ENCODE measurements around the gene PMPCB.
"Not testable (repeated sequence)": the region's sequence is repeated elsewhere in the genome, so short reads cannot be mapped to it uniquely, and the experiment has no call there.

The PMPCB gene, protein sequence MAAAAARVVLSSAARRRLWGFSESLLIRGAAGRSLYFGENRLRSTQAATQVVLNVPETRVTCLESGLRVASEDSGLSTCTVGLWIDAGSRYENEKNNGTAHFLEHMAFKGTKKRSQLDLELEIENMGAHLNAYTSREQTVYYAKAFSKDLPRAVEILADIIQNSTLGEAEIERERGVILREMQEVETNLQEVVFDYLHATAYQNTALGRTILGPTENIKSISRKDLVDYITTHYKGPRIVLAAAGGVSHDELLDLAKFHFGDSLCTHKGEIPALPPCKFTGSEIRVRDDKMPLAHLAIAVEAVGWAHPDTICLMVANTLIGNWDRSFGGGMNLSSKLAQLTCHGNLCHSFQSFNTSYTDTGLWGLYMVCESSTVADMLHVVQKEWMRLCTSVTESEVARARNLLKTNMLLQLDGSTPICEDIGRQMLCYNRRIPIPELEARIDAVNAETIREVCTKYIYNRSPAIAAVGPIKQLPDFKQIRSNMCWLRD

DNA sequence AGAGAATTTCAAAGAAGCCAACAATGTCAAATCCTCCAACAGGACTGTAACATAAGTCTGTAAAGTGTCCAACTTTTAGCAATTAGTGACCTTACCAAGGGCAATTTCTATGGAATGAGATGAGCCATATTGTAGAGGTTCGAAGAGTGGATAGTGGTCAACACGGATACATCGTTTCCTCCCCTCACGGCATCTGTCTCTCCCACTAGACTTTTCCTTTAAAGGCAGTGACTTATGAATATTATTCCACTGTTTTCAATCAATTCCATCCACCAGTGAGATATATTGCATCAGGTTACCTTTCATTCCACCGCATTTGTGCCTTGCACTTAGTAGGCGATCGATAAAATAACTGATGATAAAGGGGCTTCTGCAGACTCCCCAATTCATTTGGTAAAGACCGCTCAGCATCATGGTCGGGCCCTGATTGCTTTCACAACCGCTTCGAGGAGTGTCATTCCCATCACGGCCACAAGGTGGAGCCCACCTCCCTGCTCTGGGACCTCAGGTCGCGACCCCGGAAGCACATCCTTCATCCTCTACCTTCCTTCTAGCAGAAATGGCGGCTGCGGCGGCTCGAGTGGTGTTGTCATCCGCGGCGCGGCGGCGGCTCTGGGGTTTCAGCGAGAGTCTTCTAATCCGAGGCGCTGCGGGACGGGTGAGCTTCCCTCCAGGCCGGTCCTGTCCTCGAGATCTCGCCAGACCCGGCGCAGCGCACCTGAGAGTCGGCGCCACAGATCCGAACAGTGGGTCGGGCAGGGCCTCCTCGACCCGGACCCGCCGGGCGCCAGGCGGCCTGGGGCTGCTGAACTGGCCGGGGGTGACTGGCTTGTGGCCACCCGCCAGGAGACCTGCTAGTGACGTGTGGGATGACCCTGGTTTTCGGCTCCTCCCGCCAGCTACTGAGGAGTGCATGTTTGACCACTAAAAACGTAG lies at the start of gene PMPCB:
PMPCB (plus strand) TSS at position 535 of the 936 bp plus-strand sequence; CDS start at position 560, 25 bp downstream.
- DNase-seq = peak; percentile 68

- not testable (repeated sequence) for DNase-seq
These were observed 43.3 kb upstream of the PMPCB start for GRCh38 chr7:103253699-103254506.

- DNase-seq = not testable (repeated sequence)
These were observed 33.2 kb upstream of the PMPCB start for GRCh38 chr7:103264054-103264453.

DNA sequence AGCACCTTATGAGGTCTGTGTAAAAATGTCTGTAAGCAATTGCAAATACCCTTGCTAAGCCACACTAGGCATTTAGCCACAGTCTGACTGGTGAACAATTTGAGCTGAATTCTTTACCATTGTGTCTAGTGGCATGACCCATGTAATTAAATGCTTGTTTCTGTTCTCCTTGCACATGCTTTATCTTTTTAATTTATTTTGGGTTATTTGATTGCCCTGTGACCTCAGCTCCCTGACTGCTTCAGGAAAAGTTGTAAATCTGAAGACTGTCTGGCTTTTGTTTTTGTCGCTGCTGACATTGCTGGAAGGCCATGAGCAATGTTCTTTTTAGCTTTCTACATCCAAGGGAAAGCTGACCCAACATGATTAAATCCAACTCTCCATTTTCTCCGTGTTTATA lies 31.0 kb upstream of the PMPCB start:
- not testable (repeated sequence) for DNase-seq

GRCh38 chr7:103273374-103273773 lies 23.9 kb upstream of the PMPCB start:
- not testable (repeated sequence) for DNase-seq

GRCh38 chr7:103274867-103275266 lies 22.4 kb upstream of the PMPCB start:
- not testable (repeated sequence) for DNase-seq

- not testable (repeated sequence) for DNase-seq
These were observed 19.0 kb upstream of the PMPCB start for GRCh38 chr7:103278195-103278594.

- not testable (repeated sequence) for DNase-seq
These were observed 17.6 kb upstream of the PMPCB start for GRCh38 chr7:103279636-103279962.

GRCh38 chr7:103279963-103280802 lies 17.1 kb upstream of the PMPCB start:
- DNase-seq = not testable (repeated sequence)

- not testable (repeated sequence) for DNase-seq
These were observed 16.5 kb upstream of the PMPCB start for GRCh38 chr7:103280803-103281155.

DNA sequence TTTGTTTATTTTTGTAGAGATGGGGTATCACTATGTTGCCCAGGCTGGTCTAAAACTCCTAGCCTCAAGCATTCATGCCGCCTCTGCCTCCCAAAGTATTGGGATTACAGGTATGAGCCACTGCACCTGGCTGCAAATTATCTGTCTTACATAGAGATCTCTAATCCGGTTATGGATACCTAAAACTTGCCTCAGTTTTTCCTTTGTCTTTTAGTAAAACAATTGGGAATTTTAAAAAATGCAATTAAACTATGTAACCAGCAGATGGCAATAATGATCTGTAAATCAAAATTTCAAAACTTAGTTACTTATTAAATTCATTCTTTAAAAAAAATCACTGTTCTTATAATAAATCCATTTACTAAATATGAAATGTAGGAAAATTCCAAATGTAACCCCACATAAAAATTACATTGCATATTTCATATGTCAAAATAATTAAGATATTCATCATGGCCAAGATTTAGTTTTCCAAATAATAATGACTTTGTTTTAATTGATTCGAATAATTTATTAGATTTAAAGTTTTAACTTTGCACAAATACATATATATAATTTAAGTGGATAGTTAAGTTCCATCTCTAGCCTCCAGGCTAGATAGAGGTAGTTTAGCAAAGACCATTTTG lies 14.3 kb upstream of the PMPCB start:
- not testable (repeated sequence) for DNase-seq

DNA sequence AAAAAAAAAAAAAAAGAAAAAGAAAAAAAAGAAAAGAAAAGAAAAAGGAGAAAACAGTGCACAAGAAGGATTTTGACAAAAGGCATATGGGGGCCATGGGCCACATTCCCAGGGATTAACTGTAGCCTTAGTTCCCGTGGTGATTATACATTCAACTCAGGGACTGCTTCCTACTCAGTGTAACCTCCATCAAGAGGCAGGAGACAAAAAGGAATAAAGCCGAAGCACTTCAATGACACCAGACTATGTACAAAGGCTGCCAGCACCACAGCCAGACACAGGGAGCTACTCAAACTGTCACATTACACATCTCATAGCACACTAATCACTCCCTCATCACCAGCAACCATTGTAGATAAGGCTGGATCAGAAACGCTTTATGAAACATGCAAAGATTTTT lies 5.1 kb upstream of the PMPCB start:
- no peak for DNase-seq

DNA sequence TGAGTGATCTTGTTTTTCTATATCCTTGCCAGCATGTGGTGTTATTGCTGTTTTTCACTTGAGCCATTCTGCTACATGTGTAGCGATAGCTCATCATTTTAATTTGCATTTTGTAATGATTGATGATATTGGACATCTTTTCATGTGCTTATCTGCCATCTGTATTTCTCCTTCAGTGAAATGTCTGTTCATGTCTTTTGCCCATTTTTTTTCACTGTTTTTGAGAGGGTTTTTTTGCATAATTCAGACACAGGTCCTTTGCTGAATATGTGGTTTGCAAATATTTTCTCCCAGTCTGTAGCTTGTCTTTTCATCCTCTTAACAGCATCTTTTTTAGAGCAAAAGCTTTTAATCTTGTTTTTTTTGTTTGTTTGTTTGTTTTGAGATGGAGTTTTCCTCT lies 3.7 kb upstream of the PMPCB start:
- DNase-seq = no peak

GRCh38 chr7:103297837-103298179 lies 573 bp downstream of the PMPCB start:
- DNase-seq = no peak

GRCh38 chr7:103299660-103300059 lies 2.4 kb downstream of the PMPCB start:
- no peak for DNase-seq

- no peak for DNase-seq
These were observed 4.2 kb downstream of the PMPCB start for GRCh38 chr7:103301441-103301840.

DNA sequence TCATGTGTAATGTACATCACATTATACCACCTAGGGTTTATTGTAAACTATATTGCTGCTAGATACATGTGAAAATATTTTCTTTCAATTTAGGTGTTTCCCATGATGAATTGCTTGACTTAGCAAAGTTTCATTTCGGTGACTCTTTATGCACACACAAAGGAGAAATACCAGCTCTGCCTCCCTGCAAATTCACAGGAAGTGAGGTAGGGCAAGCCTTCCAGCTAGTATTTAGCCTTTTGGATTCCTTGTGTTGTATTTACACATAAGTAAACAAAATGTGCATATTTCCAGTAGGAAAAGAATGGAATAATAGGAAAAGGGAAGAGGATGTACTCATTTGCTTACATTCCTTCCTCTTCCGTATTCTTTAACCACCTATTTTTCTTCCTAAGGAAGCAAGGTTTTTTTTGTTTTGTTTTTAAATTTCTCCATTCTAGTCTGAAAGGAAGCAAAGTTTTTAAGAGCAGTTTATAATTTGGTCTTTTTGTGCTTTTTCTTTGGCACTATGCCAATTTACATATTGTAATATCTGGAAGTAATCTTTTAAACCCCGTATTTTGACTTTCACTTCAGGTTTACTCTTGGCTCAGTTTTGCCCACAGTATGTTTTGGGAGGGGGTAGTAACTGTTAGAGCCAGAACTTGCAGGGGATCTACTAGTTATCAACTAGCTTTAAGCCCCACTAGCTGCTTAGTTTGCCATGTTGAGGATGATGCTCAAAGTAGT lies 10.4 kb downstream of the PMPCB start:
- no peak for DNase-seq

- no peak for DNase-seq
These were observed 17.6 kb downstream of the PMPCB start for GRCh38 chr7:103314852-103315251.

DNA sequence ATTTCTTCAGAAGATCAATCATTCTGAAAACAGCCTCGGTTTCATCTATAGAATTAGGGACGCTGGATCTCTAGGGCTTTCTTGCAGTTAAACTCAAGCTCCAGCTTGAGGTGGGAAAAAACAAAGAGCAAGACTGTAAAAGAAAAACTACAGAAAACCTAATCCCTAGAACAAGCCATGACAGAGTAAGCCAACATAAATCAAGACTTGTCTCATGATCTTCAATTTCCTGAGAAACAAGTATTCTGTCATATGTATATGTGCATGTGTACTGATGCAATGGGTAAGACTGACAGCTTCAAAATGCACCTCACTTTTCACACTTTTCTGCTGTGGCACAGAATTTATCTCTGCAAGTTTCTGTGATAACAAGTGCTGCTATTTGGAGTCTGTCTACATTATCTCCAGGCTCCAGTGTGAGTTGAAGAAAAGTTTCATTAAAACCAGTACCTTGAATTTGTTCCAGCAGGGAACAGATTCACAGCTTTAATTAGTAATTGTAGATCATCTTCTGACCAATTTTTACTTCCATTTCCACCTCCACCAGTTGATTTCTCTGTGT lies 19.2 kb downstream of the PMPCB start:
- DNase-seq = no peak

DNA sequence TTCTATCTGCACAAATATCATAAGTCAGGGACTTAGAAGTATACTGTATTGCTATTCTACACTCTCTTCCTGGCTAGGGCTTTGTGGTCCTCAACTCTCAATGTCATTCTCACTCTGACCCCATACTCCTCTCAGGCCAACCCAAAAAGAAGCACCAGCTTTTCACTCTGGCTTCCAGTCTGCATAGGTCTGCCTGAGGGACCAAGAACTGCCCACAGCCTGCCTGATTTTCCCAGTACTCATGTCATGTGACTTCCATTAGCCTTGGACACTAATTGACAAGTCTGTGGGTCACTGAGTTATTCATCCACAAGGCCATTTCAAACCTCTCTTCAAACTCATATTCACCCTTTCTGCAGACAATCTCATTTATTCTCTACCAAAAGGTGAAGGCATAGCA lies 19.8 kb downstream of the PMPCB start:
- no peak for DNase-seq
